K562 (cell line): ENCODE results near the gene SORT1. TPM values are rescaled to one million over a fixed set of nuclear protein-coding genes. Genes with fewer than 3 reads are reported as not detected.

Source experiments
- BRD9 ChIP-seq: fragments of 450-650 bp; IDR thresholded peaks from 2 replicates; pipeline ENCODE4 v1.6.1; 2018; ENCODE audit warnings: low read depth; ENCODE audit not compliant: partially characterized antibody
- CC2D1A ChIP-seq: fragments of 450-650 bp; IDR thresholded peaks from 2 replicates; pipeline ENCODE4 v1.6.1; 2017; ENCODE audit warnings: mild to moderate bottlenecking
- CTBP1 ChIP-seq: fragments of 450-650 bp; IDR thresholded peaks from 2 replicates; pipeline ENCODE4 v1.6.1; 2016; ENCODE audit warnings: borderline replicate concordance
- E2F6 ChIP-seq, 2 experiments: IDR thresholded peaks; 2 replicates each; pipeline ENCODE4 v1.6.1; 2011; ENCODE audit warnings: borderline replicate concordance in 1 of 2, control low read depth in 1 of 2, low read depth in 1 of 2, low read length in 1 of 2, mild to moderate bottlenecking in 1 of 2, mixed read lengths in 1 of 2, moderate library complexity in 1 of 2; ENCODE audit not compliant: insufficient read depth in 1 of 2, insufficient read length in 1 of 2, poor library complexity in 1 of 2, severe bottlenecking in 1 of 2; ENCODE audit errors: extremely low read depth in 1 of 2
- EHMT2 ChIP-seq: fragments of 450-650 bp; IDR thresholded peaks from 2 replicates; pipeline ENCODE4 v1.6.1; 2018; ENCODE audit warnings: antibody characterized with exemption
- ETV5 ChIP-seq: sonication (generic); formaldehyde crosslinking; IDR thresholded peaks from 2 replicates; pipeline ENCODE4 v1.4.0; 2020; ENCODE audit warnings: low read depth, mild to moderate bottlenecking, missing genetic modification reagents
- FOSL1 ChIP-seq: fragments of 200-800 bp; sonication (Bioruptor generic); conservative IDR thresholded peaks from 2 replicates; pipeline ENCODE4 v1.6.1; 2016; ENCODE audit warnings: missing genetic modification characterization, missing compliant biosample characterization
- HDAC1 ChIP-seq, 2 experiments: fragments of 450-650 bp; IDR thresholded peaks; 2 replicates each; pipeline ENCODE4 v1.6.1; 2016 to 2017; ENCODE audit warnings: inconsistent platforms in 1 of 2, mild to moderate bottlenecking in 1 of 2, moderate library complexity in 1 of 2
- HNRNPL ChIP-seq: fragments of 200-400 bp; formaldehyde crosslinking; IDR thresholded peaks from 2 replicates; pipeline ENCODE4 v1.6.1; 2017; ENCODE audit warnings: low read depth, mild to moderate bottlenecking, low read length
- LARP7 ChIP-seq: fragments of 450-650 bp; IDR thresholded peaks from 2 replicates; pipeline ENCODE4 v1.6.1; 2016
- MEF2A ChIP-seq: IDR thresholded peaks from 2 replicates; pipeline ENCODE4 v1.6.1; 2011; ENCODE audit warnings: low read depth, mild to moderate bottlenecking, low read length, moderate library complexity; ENCODE audit not compliant: control insufficient read depth
- MEIS2 ChIP-seq: fragments of 450-650 bp; IDR thresholded peaks from 2 replicates; pipeline ENCODE4 v1.6.1; 2014; ENCODE audit warnings: mild to moderate bottlenecking; ENCODE audit not compliant: partially characterized antibody
- PHB ChIP-seq: fragments of 250-450 bp; sonication (Bioruptor Pico); IDR thresholded peaks from 2 replicates; pipeline ENCODE4 v1.5.0; 2021
- POLR2G ChIP-seq: fragments of 200-400 bp; formaldehyde crosslinking; IDR thresholded peaks from 2 replicates; pipeline ENCODE4 v1.6.1; 2017; ENCODE audit warnings: low read depth, mild to moderate bottlenecking, antibody characterized with exemption, low read length, moderate library complexity
- RBFOX2 ChIP-seq: fragments of 200-400 bp; formaldehyde crosslinking; IDR thresholded peaks from 2 replicates; pipeline ENCODE4 v1.6.1; 2017; ENCODE audit warnings: low read depth, mild to moderate bottlenecking, low read length, moderate library complexity
- RFX5 ChIP-seq: IDR thresholded peaks from 2 replicates; pipeline ENCODE4 v1.6.1; 2011; ENCODE audit warnings: low read depth, mild to moderate bottlenecking, improper control_type of control experiment, low read length
- SUPT5H ChIP-seq: fragments of 450-650 bp; IDR thresholded peaks from 2 replicates; pipeline ENCODE4 v1.6.1; 2016
- TAF1 ChIP-seq: IDR thresholded peaks from 2 replicates; pipeline ENCODE4 v1.6.1; 2011; ENCODE audit warnings: mild to moderate bottlenecking, low read length, moderate library complexity; ENCODE audit not compliant: insufficient read depth, control insufficient read depth, severe bottlenecking; ENCODE audit errors: extremely low read depth
- TFAP4 ChIP-seq: sonication (generic); formaldehyde crosslinking; IDR thresholded peaks from 2 replicates; pipeline ENCODE4 v1.8.0; 2022; ENCODE audit warnings: missing genetic modification reagents, mild to moderate bottlenecking, moderate library complexity, borderline replicate concordance
- TRIM24 ChIP-seq, 2 experiments: fragments of 450-650 bp; IDR thresholded peaks; 2 replicates each; pipeline ENCODE4 v1.6.1; 2016
- ZNF518B ChIP-seq: fragments of 250-450 bp; sonication (Bioruptor Pico); IDR thresholded peaks from 2 replicates; pipeline ENCODE4 v1.5.0; 2021; ENCODE audit warnings: mild to moderate bottlenecking, moderate library complexity
- ZNF561 ChIP-seq: fragments of 450-650 bp; formaldehyde crosslinking; conservative IDR thresholded peaks from 2 replicates; pipeline ENCODE4 v1.4.0; 2020; ENCODE audit warnings: mild to moderate bottlenecking, moderate library complexity
- ZNF707 ChIP-seq: fragments of 250-450 bp; sonication (Bioruptor Pico); conservative IDR thresholded peaks from 2 replicates; pipeline ENCODE4 v1.8.0; 2022; ENCODE audit warnings: inconsistent platforms, mild to moderate bottlenecking, moderate library complexity
- polyA plus RNA-seq, 8 experiments: library from polyadenylated mRNA; depleted of rRNA in 4 of 8; stranded (reverse) in 5 of 8; unstranded in 3 of 8; fragments of >200 nt; fragmentation: Nextera tagmentation in 2 of 8; fragmentation: Illumina TruSeq in 1 of 8; extraction: Ambion mirVana in 2 of 8; extraction: Trizol in 1 of 8; gene quantifications; 2 replicates each; pipeline versions ENCODE4 v1.2.1 to v1.2.3, GENCODE V29; 2011 to 2014; ENCODE audit warnings: inconsistent platforms in 1 of 8, missing spikeins in 1 of 8
- total RNA-seq, 7 experiments: library from RNA; depleted of rRNA in 6 of 7; stranded (reverse); fragments of >200 nt in 6 of 7; fragmentation: Illumina TruSeq in 2 of 7; extraction: Trizol in 2 of 7; gene quantifications; 2 replicates each; pipeline versions ENCODE4 v1.2.1 to v1.2.3, GENCODE V29; 2011 to 2021; ENCODE audit warnings: low replicate concordance in 1 of 7

The SORT1 gene
- total and polyA plus RNA-seq, 9 of the 15 experiments (the other 6 are each of a cell fraction or from before 2014, with no cell fraction given) = 27.4 to 112 (median 65.0) TPM

GRCh38 chr1:109274533-109275476 is 122.9 kb downstream of the SORT1 start (continued):
- 0 out of 2 replicates have a peak, but pooled peaks have one; percentile 27 for TF ChIP-seq TFAP4 (CRISPR knock-in tag)
- TF ChIP-seq CTBP1 = peak; percentile 53; the same call in 1 of the 2 replicates
- 0 out of 2 replicates have a peak, but pooled peaks have one; percentile 43 for TF ChIP-seq POLR2G
- TF ChIP-seq TAF1 = peak; percentile 22
- no peak for TF ChIP-seq HNRNPL
- peak; percentile 42; the same call in 1 of the 2 replicates for TF ChIP-seq FOSL1 (tag)
- TF ChIP-seq LARP7 = no peak
- no peak for TF ChIP-seq BRD9
- no peak for TF ChIP-seq RFX5
- peak in 1 of 2 experiments; percentile 29 for TF ChIP-seq E2F6 (IDR thresholded peaks at IDR 0.05; ENCODE audit: borderline replicate concordance in 1 of 2, extremely low read depth in 1 of 2, insufficient read depth in 1 of 2, insufficient read length in 1 of 2, low read depth in 1 of 2, low read length in 1 of 2, poor library complexity in 1 of 2, severe bottlenecking in 1 of 2)
- TF ChIP-seq EHMT2 = no peak
- 0 out of 2 replicates have a peak, but pooled peaks have one; percentile 40 for TF ChIP-seq RBFOX2
- 0 out of 2 replicates have a peak, but pooled peaks have one; percentile 56 for TF ChIP-seq PHB (CRISPR knock-in tag)
- no peak for TF ChIP-seq ETV5 (CRISPR knock-in tag)
- no peak for TF ChIP-seq ZNF518B
- peak in 1 of 2 experiments; percentile 56; a peak in 1 of 4 replicates for TF ChIP-seq HDAC1 (IDR thresholded peaks at IDR 0.05)
- TF ChIP-seq ZNF561 = no peak
- no peak for TF ChIP-seq SUPT5H
- peak; percentile 46 for TF ChIP-seq MEIS2
- peak; percentile 95 for TF ChIP-seq MEF2A
- peak in 1 of 2 experiments; percentile 43; a peak in 1 of 4 replicates for TF ChIP-seq TRIM24 (IDR thresholded peaks at IDR 0.05)
- TF ChIP-seq CC2D1A = 0 out of 2 replicates have a peak, but pooled peaks have one; percentile 35
- TF ChIP-seq ZNF707 = no peak
